HUDEP-2 (cell line): ENCODE data around the gene EHBP1.

Source experiments
- DNase-seq, 76 experiments: peaks; one replicate each; lab custom pipeline; 2025; ENCODE audit not compliant: unreplicated experiment in 76 of 76; lab: John Stamatoyannopoulos, UW

EHBP1 gene

GRCh38 chr2:62705007-62705829, at the start of gene EHBP1:
TSS of gene EHBP1 (plus strand) at chr2:62705713. CDS start at chr2:62707192, 1,479 bp downstream.
- peak; percentile 39 to 100 (median 98) for DNase-seq

- no peak for DNase-seq
Observed at GRCh38 chr2:62657783-62658182, 47.7 kb upstream of the EHBP1 start.

- no peak for DNase-seq
Observed at GRCh38 chr2:62658891-62659290, 46.6 kb upstream of the EHBP1 start.

- DNase-seq, result no peak
Observed at GRCh38 chr2:62660087-62660486, 45.4 kb upstream of the EHBP1 start.

- no peak for DNase-seq
Observed at GRCh38 chr2:62660582-62661262, 44.8 kb upstream of the EHBP1 start.

GRCh38 chr2:62661263-62661635, 44.3 kb upstream of the EHBP1 start:
- no peak for DNase-seq

GRCh38 chr2:62662131-62662530, 43.4 kb upstream of the EHBP1 start:
- no peak for DNase-seq

DNA sequence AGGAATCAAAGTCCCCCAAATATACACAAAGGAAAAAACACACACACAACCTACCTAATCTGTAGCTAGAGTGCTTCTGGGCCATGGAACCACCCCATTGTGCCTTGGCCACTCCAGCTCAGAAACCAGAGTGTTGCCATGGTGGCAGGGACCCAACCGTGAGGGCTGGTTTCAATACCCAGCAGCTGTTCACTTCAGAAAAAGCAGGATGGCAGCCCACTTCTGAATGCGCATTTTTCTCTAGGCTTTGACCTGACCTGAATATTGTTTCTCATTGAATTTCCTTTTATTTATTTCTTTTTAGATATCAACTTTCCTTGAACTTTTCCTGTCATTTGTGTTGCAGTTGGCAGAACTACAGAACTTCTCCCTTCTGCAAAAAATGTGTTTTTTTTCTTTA, 43.0 kb upstream of the EHBP1 start:
- DNase-seq, result no peak

- DNase-seq, result no peak
Observed at GRCh38 chr2:62663411-62663810, 42.1 kb upstream of the EHBP1 start.

- DNase-seq, result no peak
Observed at GRCh38 chr2:62663920-62664795, 41.4 kb upstream of the EHBP1 start.

- no peak for DNase-seq
Observed at GRCh38 chr2:62665446-62665845, 40.1 kb upstream of the EHBP1 start.

DNA sequence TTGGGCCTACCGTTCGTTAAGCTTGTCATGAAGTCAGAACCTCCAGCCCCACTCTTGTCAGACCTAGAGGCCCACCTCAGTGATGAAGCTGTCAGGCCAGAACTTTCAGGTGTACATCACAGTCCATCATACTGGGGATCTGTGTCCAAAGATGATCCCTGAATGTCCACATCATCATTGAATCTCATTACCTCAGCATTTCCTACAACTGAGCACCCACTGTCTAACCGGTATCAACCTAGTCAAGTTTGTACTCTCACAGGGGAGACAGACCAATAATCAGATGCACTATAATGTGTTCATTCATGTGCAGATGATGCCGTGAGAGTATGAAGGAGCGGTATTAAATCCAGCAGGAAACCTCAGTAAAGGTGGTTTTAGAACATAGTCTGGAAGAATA, 36.3 kb upstream of the EHBP1 start:
- DNase-seq, result no peak

DNA sequence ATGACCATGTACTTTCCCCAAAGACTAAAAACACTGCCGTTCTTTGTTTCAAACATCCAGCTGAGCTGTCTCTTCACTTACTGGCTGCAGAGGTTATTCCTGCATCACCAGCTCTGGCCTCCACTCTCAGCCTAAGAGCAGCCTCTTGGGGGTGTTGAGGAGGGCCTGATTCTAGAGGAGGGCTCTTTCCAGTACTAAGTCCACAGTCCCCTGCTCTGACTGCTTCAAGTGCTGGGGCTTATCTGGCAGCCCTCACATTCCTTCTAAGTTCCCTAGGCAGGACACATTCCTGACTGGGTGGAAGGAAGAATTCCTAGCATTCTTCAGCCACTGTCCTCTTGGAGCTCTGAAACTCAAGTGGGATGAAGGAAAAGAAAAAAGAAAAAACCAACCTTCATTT, 32.9 kb upstream of the EHBP1 start:
- DNase-seq, result no peak

GRCh38 chr2:62675062-62675461, 30.5 kb upstream of the EHBP1 start:
- DNase-seq, result no peak

GRCh38 chr2:62685256-62685655, 20.3 kb upstream of the EHBP1 start:
- DNase-seq, result no peak

GRCh38 chr2:62686012-62686685, 19.4 kb upstream of the EHBP1 start:
- DNase-seq, result no peak

GRCh38 chr2:62687636-62688035, 17.9 kb upstream of the EHBP1 start:
- DNase-seq, result no peak

GRCh38 chr2:62688771-62689170, 16.7 kb upstream of the EHBP1 start:
- no peak for DNase-seq

- no peak for DNase-seq
Observed at GRCh38 chr2:62691186-62691585, 14.3 kb upstream of the EHBP1 start.

GRCh38 chr2:62692225-62692624, 13.3 kb upstream of the EHBP1 start:
- no peak for DNase-seq

DNA sequence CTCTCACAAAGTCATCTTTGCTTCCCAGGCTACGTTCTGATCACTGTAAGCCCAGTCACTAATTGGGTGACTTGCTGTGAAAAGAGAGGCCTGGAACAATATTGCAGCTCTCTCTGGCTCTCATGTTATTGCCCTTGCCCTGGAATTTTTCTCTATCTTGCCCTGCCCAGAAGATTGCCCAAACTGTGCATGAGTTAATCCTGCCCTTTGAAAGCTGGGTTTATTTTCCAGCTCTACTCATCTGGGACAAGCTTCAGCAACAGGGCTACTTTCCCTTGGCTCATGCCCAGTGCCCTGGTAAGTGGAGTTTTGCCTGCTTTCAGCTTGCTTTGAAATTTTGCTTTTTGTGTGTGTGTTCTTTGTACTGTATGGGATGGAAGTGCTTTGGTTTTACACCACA, 6.9 kb upstream of the EHBP1 start:
- no peak for DNase-seq
